Astrocyte of the spinal cord (primary cell): ENCODE measurements around the gene TRMO.

Experiments
- DNase-seq: peaks from one replicate; pipeline ENCODE4 v3.0.0; 2011; ENCODE audit warnings: low read depth, low spot score
- H3K4me3 ChIP-seq: 2 replicates; pipeline ENCODE4 v1.5.1; 2011; ENCODE audit warnings: low read depth, mild to moderate bottlenecking, low read length, moderate library complexity
- in situ Hi-C: cut with HindIII; loops from 2 replicates; pipeline ENCODE4 v1.10.0; 2017; ENCODE audit warnings: low sequenced_read_pairs
- TF ChIP-seq, protein P1 (sequence below): IDR thresholded peaks from 2 replicates; pipeline ENCODE4 v1.5.1; 2012; ENCODE audit warnings: low read depth, mild to moderate bottlenecking, low read length, inconsistent platforms

TRMO gene

DNA sequence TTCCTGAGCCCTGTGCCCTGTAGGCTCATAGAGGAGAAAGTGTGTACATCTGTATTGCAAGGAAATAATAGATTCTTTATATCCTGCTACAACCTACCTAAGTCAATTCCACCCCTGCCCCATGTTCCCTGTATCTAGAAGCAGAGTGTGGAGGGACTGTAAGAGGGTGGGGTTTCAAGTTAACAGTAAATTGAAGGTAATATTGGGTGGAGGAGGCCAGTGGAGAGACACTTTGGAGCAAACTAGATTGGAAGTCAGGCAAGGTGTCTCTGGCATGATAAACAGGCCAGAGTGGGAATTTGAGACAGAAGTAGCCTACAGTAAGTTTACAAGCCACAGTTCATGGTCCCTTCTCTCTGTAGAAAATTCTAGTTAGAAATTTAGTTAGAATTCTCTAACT lies 17.9 kb upstream of the TRMO start:
- no peak overlapping the region for H3K4me3 ChIP-seq
- TF ChIP-seq, protein P1, sequence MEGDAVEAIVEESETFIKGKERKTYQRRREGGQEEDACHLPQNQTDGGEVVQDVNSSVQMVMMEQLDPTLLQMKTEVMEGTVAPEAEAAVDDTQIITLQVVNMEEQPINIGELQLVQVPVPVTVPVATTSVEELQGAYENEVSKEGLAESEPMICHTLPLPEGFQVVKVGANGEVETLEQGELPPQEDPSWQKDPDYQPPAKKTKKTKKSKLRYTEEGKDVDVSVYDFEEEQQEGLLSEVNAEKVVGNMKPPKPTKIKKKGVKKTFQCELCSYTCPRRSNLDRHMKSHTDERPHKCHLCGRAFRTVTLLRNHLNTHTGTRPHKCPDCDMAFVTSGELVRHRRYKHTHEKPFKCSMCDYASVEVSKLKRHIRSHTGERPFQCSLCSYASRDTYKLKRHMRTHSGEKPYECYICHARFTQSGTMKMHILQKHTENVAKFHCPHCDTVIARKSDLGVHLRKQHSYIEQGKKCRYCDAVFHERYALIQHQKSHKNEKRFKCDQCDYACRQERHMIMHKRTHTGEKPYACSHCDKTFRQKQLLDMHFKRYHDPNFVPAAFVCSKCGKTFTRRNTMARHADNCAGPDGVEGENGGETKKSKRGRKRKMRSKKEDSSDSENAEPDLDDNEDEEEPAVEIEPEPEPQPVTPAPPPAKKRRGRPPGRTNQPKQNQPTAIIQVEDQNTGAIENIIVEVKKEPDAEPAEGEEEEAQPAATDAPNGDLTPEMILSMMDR: no peak
- in situ Hi-C loops: no loop called here
- no peak for DNase-seq

DNA sequence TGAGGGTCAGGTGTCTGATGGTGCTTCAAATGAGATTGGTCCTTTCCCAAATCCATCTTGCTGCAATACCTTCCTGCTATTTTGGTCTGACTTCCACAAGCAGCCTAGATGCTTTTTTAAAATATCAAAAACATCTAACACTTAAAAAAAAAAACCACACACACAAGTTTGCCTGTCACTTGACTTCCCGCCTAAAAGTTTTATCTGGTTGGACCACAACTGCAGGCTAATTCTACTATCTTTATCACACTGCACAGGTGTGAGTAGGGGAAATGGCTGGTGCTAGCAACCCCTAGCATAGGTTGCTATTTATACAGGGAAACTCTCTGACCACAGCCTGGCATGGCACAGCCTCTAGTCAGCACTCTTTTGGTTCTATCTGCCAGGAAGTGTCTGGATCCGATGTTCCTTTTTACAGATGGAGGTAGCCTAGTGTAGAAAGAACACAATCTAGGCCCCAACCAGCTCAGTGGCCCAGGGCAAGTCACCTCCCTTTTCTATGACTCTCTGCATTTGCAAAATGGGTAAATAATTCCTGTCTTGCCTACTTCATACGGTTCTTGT lies 15.9 kb upstream of the TRMO start, which contains the start of gene HEMGN:
TSS of gene HEMGN (minus strand) at position 92 of the 564 bp plus-strand sequence. CDS start at position 56, 36 bp downstream.
- in situ Hi-C loops: no loop called here
- H3K4me3 ChIP-seq: no peak within 1 kb of the TSS
- TF ChIP-seq, protein P1: no peak
- no peak for DNase-seq

DNA sequence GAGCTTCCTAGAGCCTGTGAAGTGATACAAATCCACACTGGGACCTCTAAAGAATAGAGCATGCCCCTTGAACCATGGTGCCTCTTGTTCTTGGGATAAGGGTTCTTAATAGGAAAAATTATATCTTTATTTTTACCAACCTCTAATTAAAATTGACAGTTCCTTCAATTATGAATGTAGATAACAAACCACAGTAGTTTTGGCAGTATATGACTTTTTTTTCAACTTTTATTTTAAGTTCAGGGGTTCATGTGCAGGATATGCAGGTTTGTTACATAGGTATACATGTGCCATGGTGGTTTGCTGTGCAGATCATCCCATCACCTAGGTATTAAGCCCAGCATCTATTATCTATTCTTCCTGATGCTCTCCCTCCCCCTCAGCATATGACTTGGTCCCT lies 14.7 kb upstream of the TRMO start:
- no peak overlapping the region for H3K4me3 ChIP-seq
- DNase-seq: no peak
- TF ChIP-seq, protein P1: no peak
- in situ Hi-C loops: no loop called here

DNA sequence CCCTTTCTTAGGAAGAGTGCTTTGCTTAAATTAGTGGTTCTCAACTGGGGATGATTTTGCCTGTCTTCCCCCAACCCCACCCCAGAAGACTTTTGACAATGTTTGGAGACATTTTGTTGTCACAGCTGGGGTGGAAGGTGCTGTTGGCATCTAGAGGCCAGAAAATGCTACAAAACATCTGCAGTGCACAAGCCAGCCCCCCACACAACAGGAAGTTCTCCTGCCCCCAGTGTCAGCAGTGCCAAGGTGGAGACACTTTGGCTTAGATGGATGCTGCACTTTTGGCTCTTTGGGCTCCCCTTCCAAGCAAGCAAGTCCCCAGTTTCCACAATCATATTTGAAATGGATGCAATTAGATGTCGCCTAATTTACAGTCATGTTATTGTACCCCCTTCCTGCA lies 13.0 kb upstream of the TRMO start:
- no peak for DNase-seq
- TF ChIP-seq, protein P1: no peak
- in situ Hi-C loops: no loop called here
- no peak overlapping the region for H3K4me3 ChIP-seq

GRCh38 chr9:97934321-97935115 lies 12.2 kb upstream of the TRMO start:
- in situ Hi-C loops: no loop called here
- TF ChIP-seq, protein P1: no peak
- DNase-seq: no peak
- H3K4me3 ChIP-seq: no peak overlapping the region

GRCh38 chr9:97933297-97933998 lies 11.1 kb upstream of the TRMO start:
- TF ChIP-seq, protein P1: no peak
- H3K4me3 ChIP-seq: no peak overlapping the region
- no peak for DNase-seq
- in situ Hi-C loops: no loop called here
